ENCODE data around the gene ANKRD24. TPM values are rescaled to one million over a fixed set of nuclear protein-coding genes. Genes with fewer than 3 reads are reported as not detected.
"Not testable (repeated sequence)": the region's sequence is repeated elsewhere in the genome, so short reads cannot be mapped to it uniquely, and the experiment has no call there.

Gene ANKRD24
- total RNA-seq, 1 experiment from 2014 or later: 0.71 TPM

DNA sequence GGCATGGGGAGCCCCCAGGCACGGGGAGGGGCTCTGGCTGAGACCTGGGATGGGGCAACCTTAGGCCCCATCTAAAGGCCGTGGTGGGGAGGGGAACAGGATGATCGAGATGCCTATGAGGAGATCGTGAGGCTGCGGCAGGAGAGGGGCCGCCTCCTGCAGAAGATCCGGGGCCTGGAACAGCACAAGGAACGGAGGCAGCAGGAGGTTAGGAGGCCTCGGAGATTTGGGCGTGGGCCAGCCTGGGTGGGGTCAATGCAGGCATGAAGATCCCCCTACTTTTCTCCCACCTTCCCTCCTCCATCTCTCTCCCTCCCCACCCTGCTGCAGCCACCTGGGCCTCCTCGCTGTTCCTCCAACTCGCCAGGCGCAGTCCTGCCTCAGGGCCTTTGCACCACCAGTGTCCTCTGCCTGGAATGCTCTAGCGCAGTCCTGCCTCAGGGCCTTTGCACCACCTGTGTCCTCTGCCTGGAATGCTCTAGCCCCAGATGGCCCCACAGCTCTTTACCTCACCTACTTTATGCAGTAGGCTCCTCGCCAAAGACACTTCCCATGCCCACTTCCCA is 27.8 kb downstream of the ANKRD24 start:
- Histone ChIP-seq H3K9ac (ENCODE audit: low read length) (no peak overlapping the region), H3K4me1 (ENCODE audit: low read length) (no peaks in the 10 kb centered on the region), H3K27me3 (ENCODE audit: low read length) (no peaks in the 10 kb centered on the region), H3K9me2 (replicated peaks; ENCODE audit: insufficient read depth, low read length) (no peaks in the 10 kb centered on the region), H3K79me2 (ENCODE audit: low read length) (no peaks in the 10 kb centered on the region), H3K4me3 (ENCODE audit: low read length) (no peak overlapping the region), H4K20me1 (ENCODE audit: insufficient read depth, low read depth, low read length) (no peaks in the 10 kb centered on the region), H3K4me2 (ENCODE audit: low read depth, low read length, poor library complexity, severe bottlenecking) (no peak overlapping the region), H3K9me3 (ENCODE audit: low read length) (no peaks in the 10 kb centered on the region), H3K27ac (ENCODE audit: low read length) (no peak overlapping the region), H3K36me3 (ENCODE audit: insufficient read depth, low read length) (no peaks in the 10 kb centered on the region), H2AFZ (ENCODE audit: low read length) (no peak overlapping the region)
- no peak for DNase-seq

DNA sequence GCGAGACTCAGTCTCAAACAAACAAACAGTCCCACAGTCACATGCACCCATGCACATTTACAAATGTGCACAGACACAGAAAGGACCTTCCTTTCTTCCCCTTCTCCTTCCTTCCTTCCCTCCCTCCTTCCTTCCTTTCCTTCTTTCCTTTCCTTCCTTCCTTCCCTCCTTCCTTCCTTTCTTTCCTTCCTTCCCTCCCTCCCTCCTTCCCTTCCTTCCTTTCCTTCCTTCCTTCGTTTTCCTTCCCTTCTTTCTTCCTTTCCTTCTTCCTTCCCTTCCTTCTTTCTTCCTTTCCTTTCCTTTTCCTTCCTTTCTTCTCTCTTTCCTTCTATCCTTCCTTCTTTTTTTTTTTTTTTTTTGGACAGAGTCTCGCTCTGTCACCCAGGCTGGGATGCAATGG is 30.6 kb downstream of the ANKRD24 start:
- H3K27me3 ChIP-seq (ENCODE audit: low read length): no peaks in the 10 kb centered on the region
- H4K20me1 ChIP-seq (ENCODE audit: insufficient read depth, low read depth, low read length): no peaks in the 10 kb centered on the region
- no peaks in the 10 kb centered on the region for H3K36me3 ChIP-seq (ENCODE audit: insufficient read depth, low read length)
- no peak overlapping the region for H2AFZ ChIP-seq (ENCODE audit: low read length)
- H3K4me1 ChIP-seq (ENCODE audit: low read length): no peaks in the 10 kb centered on the region
- H3K9me2 ChIP-seq (replicated peaks; ENCODE audit: insufficient read depth, low read length): no peaks in the 10 kb centered on the region
- no peak overlapping the region for H3K27ac ChIP-seq (ENCODE audit: low read length)
- H3K4me3 ChIP-seq (ENCODE audit: low read length): no peak overlapping the region
- no peak overlapping the region for H3K4me2 ChIP-seq (ENCODE audit: low read depth, low read length, poor library complexity, severe bottlenecking)
- H3K9ac ChIP-seq (ENCODE audit: low read length): no peak overlapping the region
- no peaks in the 10 kb centered on the region for H3K79me2 ChIP-seq (ENCODE audit: low read length)
- DNase-seq: no peak
- H3K9me3 ChIP-seq (ENCODE audit: low read length): no peaks in the 10 kb centered on the region; the same call in 1 of the 2 replicates

DNA sequence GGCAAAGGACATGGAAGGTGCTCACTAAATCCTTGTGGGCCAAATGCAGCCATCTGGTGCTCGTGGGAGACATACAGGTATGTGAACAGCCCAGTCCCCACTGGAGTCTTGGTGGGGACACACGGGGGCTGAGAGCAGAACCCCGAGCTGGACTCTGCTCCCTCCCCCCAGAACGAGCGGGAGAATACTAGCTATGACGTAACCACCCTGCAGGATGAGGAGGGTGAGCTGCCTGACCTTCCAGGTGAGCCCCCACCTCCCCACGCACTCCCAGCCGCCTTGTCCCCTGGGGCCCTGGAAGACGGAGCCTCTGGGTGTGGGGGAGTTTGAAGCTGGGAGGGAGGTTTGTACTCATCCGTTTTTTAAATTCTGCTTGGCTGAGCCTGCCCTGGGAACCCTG is 33.3 kb downstream of the ANKRD24 start:
- DNase-seq: no peak
- Histone ChIP-seq H3K9me3 (ENCODE audit: low read length) (no peaks in the 10 kb centered on the region; the same call in 1 of the 2 replicates), H3K4me1 (ENCODE audit: low read length) (no peaks in the 10 kb centered on the region), H3K79me2 (ENCODE audit: low read length) (no peaks in the 10 kb centered on the region), H2AFZ (ENCODE audit: low read length) (no peak overlapping the region), H3K27me3 (ENCODE audit: low read length) (no peaks in the 10 kb centered on the region), H3K27ac (ENCODE audit: low read length) (no peak overlapping the region), H3K9ac (ENCODE audit: low read length) (no peak overlapping the region), H3K9me2 (replicated peaks; ENCODE audit: insufficient read depth, low read length) (no peaks in the 10 kb centered on the region), H3K4me3 (ENCODE audit: low read length) (no peak overlapping the region), H4K20me1 (ENCODE audit: insufficient read depth, low read depth, low read length) (no peaks in the 10 kb centered on the region), H3K36me3 (ENCODE audit: insufficient read depth, low read length) (no peaks in the 10 kb centered on the region), H3K4me2 (ENCODE audit: low read depth, low read length, poor library complexity, severe bottlenecking) (no peak overlapping the region)

DNA sequence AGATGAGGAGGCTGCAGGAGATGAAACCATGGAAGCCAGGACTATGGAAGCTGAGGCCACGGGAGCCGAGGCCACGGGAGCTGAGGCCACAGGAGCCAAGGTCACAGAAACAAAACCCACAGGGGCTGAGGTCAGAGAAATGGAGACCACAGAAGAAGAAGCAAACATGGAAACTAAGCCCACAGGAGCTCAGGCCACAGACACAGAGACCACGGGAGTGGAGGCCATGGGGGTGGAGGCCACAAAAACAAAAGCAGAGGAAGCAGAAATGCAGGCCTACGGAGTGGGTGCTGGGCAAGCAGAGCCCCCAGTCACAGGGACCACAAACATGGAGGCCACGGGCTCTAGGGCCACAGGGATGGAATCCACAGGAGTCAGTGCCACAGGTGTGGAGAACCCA is 34.4 kb downstream of the ANKRD24 start:
- Histone ChIP-seq H3K9me3 (ENCODE audit: low read length) (no peaks in the 10 kb centered on the region; the same call in 1 of the 2 replicates), H3K36me3 (ENCODE audit: insufficient read depth, low read length) (no peaks in the 10 kb centered on the region), H4K20me1 (ENCODE audit: insufficient read depth, low read depth, low read length) (no peaks in the 10 kb centered on the region), H3K4me2 (ENCODE audit: low read depth, low read length, poor library complexity, severe bottlenecking) (no peak overlapping the region), H3K9me2 (replicated peaks; ENCODE audit: insufficient read depth, low read length) (no peaks in the 10 kb centered on the region), H3K4me1 (ENCODE audit: low read length) (no peaks in the 10 kb centered on the region), H3K27me3 (ENCODE audit: low read length) (no peaks in the 10 kb centered on the region), H3K27ac (ENCODE audit: low read length) (no peak overlapping the region), H3K9ac (ENCODE audit: low read length) (no peak overlapping the region), H2AFZ (ENCODE audit: low read length) (no peak overlapping the region), H3K4me3 (ENCODE audit: low read length) (no peak overlapping the region), H3K79me2 (ENCODE audit: low read length) (no peaks in the 10 kb centered on the region)
- no peak for DNase-seq

DNA sequence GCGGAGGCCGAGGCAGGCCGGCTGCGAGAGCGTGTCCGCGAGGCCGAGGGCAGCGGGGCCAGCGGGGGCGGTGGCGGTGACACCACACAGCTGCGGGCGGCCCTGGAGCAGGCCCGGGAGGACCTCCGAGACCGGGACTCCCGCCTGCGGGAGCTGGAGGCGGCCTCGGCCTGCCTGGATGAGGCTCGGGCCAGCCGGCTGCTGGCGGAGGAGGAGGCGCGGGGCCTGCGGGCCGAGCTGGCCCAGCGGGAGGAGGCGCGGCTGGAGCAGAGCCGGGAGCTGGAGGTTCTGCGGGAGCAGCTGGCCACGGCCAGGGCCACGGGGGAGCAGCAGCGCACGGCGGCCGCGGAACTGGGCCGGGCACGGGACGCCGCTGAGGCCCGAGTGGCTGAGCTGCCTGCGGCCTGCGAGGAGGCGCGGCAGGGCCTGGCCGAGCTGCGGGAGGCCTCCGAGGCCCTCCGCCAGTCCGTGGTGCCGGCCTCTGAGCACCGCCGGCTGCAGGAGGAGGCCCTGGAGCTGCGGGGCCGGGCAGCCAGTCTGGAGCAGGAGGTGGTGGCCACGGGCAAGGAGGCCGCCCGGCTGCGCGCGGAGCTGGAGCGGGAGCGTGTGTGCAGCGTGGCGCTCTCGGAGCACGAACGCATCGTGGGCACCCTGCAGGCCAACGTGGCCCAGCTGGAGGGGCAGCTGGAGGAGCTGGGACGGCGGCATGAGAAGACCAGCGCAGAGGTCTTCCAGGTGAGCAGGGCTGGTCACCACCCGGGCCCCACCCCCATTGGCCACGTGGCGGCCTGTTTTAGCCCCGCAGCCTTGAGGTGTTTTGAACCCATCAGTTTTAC is 35.2 kb downstream of the ANKRD24 start:
- no peak overlapping the region for H3K27ac ChIP-seq (ENCODE audit: low read length)
- H3K4me1 ChIP-seq (ENCODE audit: low read length): no peaks in the 10 kb centered on the region
- H3K9me3 ChIP-seq (ENCODE audit: low read length): no peaks in the 10 kb centered on the region; the same call in 1 of the 2 replicates
- H3K36me3 ChIP-seq (ENCODE audit: insufficient read depth, low read length): no peaks in the 10 kb centered on the region
- no peak overlapping the region for H3K4me2 ChIP-seq (ENCODE audit: low read depth, low read length, poor library complexity, severe bottlenecking)
- no peak for DNase-seq
- H3K9me2 ChIP-seq (replicated peaks; ENCODE audit: insufficient read depth, low read length): no peaks in the 10 kb centered on the region
- H3K27me3 ChIP-seq (ENCODE audit: low read length): no peaks in the 10 kb centered on the region
- H2AFZ ChIP-seq (ENCODE audit: low read length): no peak overlapping the region
- no peak overlapping the region for H3K4me3 ChIP-seq (ENCODE audit: low read length)
- no peaks in the 10 kb centered on the region for H3K79me2 ChIP-seq (ENCODE audit: low read length)
- H3K9ac ChIP-seq (ENCODE audit: low read length): no peak overlapping the region
- no peaks in the 10 kb centered on the region for H4K20me1 ChIP-seq (ENCODE audit: insufficient read depth, low read depth, low read length)

DNA sequence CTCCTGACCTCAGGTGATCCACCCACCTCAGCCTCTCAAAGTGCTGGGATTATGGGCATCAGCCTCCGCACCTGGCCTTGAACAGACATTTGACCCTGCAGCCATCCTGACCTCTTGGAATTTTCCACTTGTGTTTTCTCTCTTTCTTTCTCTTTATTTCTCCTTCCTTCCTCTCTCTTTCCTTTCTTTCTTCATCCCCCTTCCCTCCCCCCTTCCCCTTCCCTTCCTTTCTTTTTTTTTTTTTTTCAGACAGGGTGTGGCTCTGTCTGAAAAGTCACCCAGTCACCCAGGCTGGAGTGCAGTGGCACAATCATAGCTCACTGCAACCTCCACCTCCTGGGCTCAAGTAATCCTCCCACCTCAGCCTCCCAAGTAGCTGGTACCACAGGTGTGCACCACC is 36.0 kb downstream of the ANKRD24 start:
- DNase-seq; H3K9ac ChIP-seq (ENCODE audit: low read length); H3K4me3 ChIP-seq (ENCODE audit: low read length); H3K27ac ChIP-seq (ENCODE audit: low read length); H3K27me3 ChIP-seq (ENCODE audit: low read length); H3K9me2 ChIP-seq (replicated peaks; ENCODE audit: insufficient read depth, low read length); H3K4me1 ChIP-seq (ENCODE audit: low read length); H2AFZ ChIP-seq (ENCODE audit: low read length); H3K4me2 ChIP-seq (ENCODE audit: low read depth, low read length, poor library complexity, severe bottlenecking); H3K9me3 ChIP-seq (ENCODE audit: low read length); H3K36me3 ChIP-seq (ENCODE audit: insufficient read depth, low read length); H3K79me2 ChIP-seq (ENCODE audit: low read length); H4K20me1 ChIP-seq (ENCODE audit: insufficient read depth, low read depth, low read length): not testable (repeated sequence)

DNA sequence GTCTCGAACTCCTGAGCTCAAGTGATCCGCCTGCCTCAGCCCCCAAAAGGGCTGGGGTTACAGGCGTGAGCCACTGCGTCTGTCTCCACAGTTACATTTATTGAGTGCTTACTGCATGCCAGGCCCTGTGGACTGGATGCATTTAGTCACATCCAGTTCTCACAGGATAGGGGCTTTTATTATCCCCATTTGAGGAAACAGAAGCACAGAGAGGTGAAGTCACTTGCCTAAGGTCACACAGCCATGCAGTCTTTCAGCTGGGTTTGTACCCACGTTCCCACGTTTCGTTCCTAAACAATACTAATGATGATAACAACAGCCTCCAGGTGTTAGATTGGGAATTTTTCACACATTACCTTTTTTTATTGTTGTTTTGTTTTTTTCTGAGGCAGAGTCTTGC is 37.7 kb downstream of the ANKRD24 start:
- H3K4me1 ChIP-seq (ENCODE audit: low read length): no peaks in the 10 kb centered on the region
- H3K36me3 ChIP-seq (ENCODE audit: insufficient read depth, low read length): no peaks in the 10 kb centered on the region
- H3K4me2 ChIP-seq (ENCODE audit: low read depth, low read length, poor library complexity, severe bottlenecking): no peak overlapping the region
- no peaks in the 10 kb centered on the region; the same call in 1 of the 2 replicates for H3K9me3 ChIP-seq (ENCODE audit: low read length)
- H3K4me3 ChIP-seq (ENCODE audit: low read length): no peak overlapping the region
- H4K20me1 ChIP-seq (ENCODE audit: insufficient read depth, low read depth, low read length): no peaks in the 10 kb centered on the region
- no peaks in the 10 kb centered on the region for H3K9me2 ChIP-seq (replicated peaks; ENCODE audit: insufficient read depth, low read length)
- no peak for DNase-seq
- no peak overlapping the region for H3K9ac ChIP-seq (ENCODE audit: low read length)
- H3K79me2 ChIP-seq (ENCODE audit: low read length): no peaks in the 10 kb centered on the region
- H2AFZ ChIP-seq (ENCODE audit: low read length): no peak overlapping the region
- H3K27ac ChIP-seq (ENCODE audit: low read length): no peak overlapping the region
- no peaks in the 10 kb centered on the region for H3K27me3 ChIP-seq (ENCODE audit: low read length)

DNA sequence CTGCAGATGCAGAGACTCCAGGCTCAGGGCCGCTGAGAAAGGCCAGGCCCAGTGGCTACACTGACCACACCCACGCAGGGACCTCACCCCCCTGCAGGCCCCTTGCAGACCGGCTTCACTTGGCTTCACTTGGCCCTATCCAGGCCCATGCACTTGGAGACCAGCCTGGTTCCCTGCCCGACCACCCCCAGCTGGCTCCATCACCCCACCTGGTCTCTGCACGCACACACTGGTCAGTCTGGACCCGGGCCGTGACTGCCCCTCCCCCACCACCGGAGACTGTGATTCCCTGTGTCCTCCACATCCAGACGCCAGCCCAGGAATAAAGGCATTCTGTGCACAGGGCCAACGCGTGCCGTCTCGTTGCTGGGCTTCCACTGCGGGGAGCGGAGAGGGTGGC is 42.0 kb downstream of the ANKRD24 start:
- Histone ChIP-seq H3K9ac (ENCODE audit: low read length) (no peak overlapping the region), H3K9me3 (ENCODE audit: low read length) (no peaks in the 10 kb centered on the region), H3K4me3 (ENCODE audit: low read length) (no peak overlapping the region), H3K79me2 (ENCODE audit: low read length) (no peaks in the 10 kb centered on the region), H2AFZ (ENCODE audit: low read length) (no peak overlapping the region), H4K20me1 (ENCODE audit: insufficient read depth, low read depth, low read length) (no peaks in the 10 kb centered on the region), H3K4me2 (ENCODE audit: low read depth, low read length, poor library complexity, severe bottlenecking) (no peak overlapping the region), H3K4me1 (ENCODE audit: low read length) (peaks cover 7% of the 10 kb centered on the region), H3K36me3 (ENCODE audit: insufficient read depth, low read length) (no peaks in the 10 kb centered on the region), H3K27ac (ENCODE audit: low read length) (no peak overlapping the region), H3K27me3 (ENCODE audit: low read length) (no peaks in the 10 kb centered on the region), H3K9me2 (replicated peaks; ENCODE audit: insufficient read depth, low read length) (no peaks in the 10 kb centered on the region)
- no peak for DNase-seq

Measured in Karpas-422 (cell line).